ENCODE results near the gene TMEM150A.

DNA sequence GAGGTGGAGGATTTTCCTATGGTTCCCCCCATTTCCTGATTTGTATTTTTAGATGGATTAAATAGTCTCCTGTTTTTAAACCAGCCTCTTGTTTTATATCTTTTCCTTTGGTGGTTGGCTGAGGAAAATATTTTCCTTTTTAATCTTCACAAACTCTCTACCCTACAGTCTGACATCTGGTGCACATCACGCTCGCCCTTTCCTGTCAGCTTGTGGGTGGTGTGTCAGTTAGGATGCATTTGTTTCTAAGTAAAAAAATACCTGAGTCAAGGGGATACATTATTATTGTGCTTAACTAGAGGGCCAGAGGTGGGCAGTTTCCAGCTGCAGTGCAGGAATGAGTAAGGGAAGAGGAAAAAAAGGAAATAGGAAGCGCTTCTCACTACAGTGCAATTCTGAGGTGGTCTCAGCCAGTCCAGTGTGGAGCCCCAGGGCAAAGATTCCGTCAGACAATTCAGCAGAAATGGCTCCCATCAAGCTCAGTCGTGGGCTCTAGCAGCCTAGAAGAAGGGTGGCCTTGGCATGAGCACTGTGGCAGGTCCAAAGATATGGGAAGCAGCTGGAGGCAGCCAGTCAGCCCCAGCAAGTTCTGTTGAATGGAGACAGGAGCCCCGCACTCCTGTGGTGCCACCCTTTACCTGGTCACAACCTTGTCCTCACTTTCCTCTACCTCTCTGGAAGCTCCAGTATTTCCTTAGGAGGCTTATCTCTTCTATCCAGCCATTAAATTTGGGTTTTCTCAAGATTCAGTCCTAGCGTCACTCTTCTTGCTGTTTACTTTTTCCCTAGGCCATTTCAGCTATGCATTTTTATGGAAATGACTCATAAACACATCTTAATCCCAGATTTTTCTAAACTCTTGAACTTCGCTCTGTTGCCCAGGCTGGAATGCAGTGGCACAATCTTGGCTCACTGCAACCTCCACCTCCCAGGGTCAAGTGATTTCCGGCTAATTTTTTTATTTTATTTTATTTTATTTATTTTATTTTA, 47.0 kb upstream of the TMEM150A start:
- TF ChIP-seq TAF1 (IDR thresholded peaks at IDR 0.05; ENCODE audit: low read depth) (no peak), RAD21 (IDR thresholded peaks at IDR 0.05; ENCODE audit: low read depth) (no peak), CEBPB (IDR thresholded peaks at IDR 0.05) (no peak)
- TF ChIP-seq, protein P1, sequence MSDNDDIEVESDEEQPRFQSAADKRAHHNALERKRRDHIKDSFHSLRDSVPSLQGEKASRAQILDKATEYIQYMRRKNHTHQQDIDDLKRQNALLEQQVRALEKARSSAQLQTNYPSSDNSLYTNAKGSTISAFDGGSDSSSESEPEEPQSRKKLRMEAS (IDR thresholded peaks at IDR 0.05), result no peak
- TF ChIP-seq, protein P2, sequence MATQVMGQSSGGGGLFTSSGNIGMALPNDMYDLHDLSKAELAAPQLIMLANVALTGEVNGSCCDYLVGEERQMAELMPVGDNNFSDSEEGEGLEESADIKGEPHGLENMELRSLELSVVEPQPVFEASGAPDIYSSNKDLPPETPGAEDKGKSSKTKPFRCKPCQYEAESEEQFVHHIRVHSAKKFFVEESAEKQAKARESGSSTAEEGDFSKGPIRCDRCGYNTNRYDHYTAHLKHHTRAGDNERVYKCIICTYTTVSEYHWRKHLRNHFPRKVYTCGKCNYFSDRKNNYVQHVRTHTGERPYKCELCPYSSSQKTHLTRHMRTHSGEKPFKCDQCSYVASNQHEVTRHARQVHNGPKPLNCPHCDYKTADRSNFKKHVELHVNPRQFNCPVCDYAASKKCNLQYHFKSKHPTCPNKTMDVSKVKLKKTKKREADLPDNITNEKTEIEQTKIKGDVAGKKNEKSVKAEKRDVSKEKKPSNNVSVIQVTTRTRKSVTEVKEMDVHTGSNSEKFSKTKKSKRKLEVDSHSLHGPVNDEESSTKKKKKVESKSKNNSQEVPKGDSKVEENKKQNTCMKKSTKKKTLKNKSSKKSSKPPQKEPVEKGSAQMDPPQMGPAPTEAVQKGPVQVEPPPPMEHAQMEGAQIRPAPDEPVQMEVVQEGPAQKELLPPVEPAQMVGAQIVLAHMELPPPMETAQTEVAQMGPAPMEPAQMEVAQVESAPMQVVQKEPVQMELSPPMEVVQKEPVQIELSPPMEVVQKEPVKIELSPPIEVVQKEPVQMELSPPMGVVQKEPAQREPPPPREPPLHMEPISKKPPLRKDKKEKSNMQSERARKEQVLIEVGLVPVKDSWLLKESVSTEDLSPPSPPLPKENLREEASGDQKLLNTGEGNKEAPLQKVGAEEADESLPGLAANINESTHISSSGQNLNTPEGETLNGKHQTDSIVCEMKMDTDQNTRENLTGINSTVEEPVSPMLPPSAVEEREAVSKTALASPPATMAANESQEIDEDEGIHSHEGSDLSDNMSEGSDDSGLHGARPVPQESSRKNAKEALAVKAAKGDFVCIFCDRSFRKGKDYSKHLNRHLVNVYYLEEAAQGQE (IDR thresholded peaks at IDR 0.05; ENCODE audit: low read depth), result no peak
